CD4-positive, alpha-beta T cell treated with Interleukin-4 for 1 hour (primary cell): ENCODE measurements around the gene CXCL10.

Experiments used
- DNase-seq, 2 donors: peaks; one replicate each; pipeline ENCODE4 v3.0.0-alpha.2; 2020 to 2022

Gene CXCL10

GRCh38 chr4:75989846-75990528 lies 33.3 kb downstream of the CXCL10 start:
- peak in 1 of 2 donors; percentile 11 for DNase-seq

GRCh38 chr4:75985116-75985515 lies 38.2 kb downstream of the CXCL10 start:
- no peak for DNase-seq

GRCh38 chr4:75980576-75980975 lies 42.7 kb downstream of the CXCL10 start:
- DNase-seq = no peak

GRCh38 chr4:75976177-75976576 lies 47.1 kb downstream of the CXCL10 start:
- no peak for DNase-seq

GRCh38 chr4:75973766-75974165 lies 49.5 kb downstream of the CXCL10 start:
- DNase-seq = no peak
